ENCODE results near the gene CTAGE9.
"Not testable (repeated sequence)": the region's sequence is repeated elsewhere in the genome, so short reads cannot be mapped to it uniquely, and the experiment has no call there.

Gene CTAGE9

GRCh38 chr6:131710917-131711316, at the start of gene CTAGE9:
Gene CTAGE9, minus strand, starts transcription at chr6:131711017. Its CDS starts 0 bp downstream, at chr6:131711017.
- DNase-seq, result not testable (repeated sequence)

GRCh38 chr6:131758920-131759319, 48.1 kb upstream of the CTAGE9 start:
- DNase-seq, result no peak

- DNase-seq, result no peak
These were observed 45.2 kb upstream of the CTAGE9 start for GRCh38 chr6:131756039-131756438.

GRCh38 chr6:131755597-131755996, 44.8 kb upstream of the CTAGE9 start:
- DNase-seq, result no peak

- no peak for DNase-seq
These were observed 44.1 kb upstream of the CTAGE9 start for GRCh38 chr6:131754715-131755567.

- DNase-seq, result no peak
These were observed 43.3 kb upstream of the CTAGE9 start for GRCh38 chr6:131754088-131754487.

- not testable (repeated sequence) for DNase-seq
These were observed 40.3 kb upstream of the CTAGE9 start for GRCh38 chr6:131751012-131751715.

GRCh38 chr6:131749023-131749422, 38.2 kb upstream of the CTAGE9 start:
- no peak for DNase-seq

- no peak for DNase-seq
These were observed 37.1 kb upstream of the CTAGE9 start for GRCh38 chr6:131747821-131748353.

- no peak for DNase-seq
These were observed 34.7 kb upstream of the CTAGE9 start for GRCh38 chr6:131745476-131745875.

GRCh38 chr6:131744432-131745287, 33.8 kb upstream of the CTAGE9 start:
- DNase-seq, result peak; percentile 33

GRCh38 chr6:131741688-131742393, 31.0 kb upstream of the CTAGE9 start:
- DNase-seq, result no peak

GRCh38 chr6:131740161-131740560, 29.3 kb upstream of the CTAGE9 start:
- DNase-seq, result no peak

- DNase-seq, result no peak
These were observed 28.3 kb upstream of the CTAGE9 start for GRCh38 chr6:131739136-131739535.

- DNase-seq, result no peak
These were observed 26.0 kb upstream of the CTAGE9 start for GRCh38 chr6:131736811-131737210.

GRCh38 chr6:131736003-131736596, 25.3 kb upstream of the CTAGE9 start:
- no peak for DNase-seq

- DNase-seq, result no peak
These were observed 22.7 kb upstream of the CTAGE9 start for GRCh38 chr6:131733376-131734016.

GRCh38 chr6:131731224-131731623, 20.4 kb upstream of the CTAGE9 start:
- DNase-seq, result no peak

GRCh38 chr6:131730264-131730663, 19.4 kb upstream of the CTAGE9 start:
- DNase-seq, result no peak

- DNase-seq, result no peak
These were observed 18.7 kb upstream of the CTAGE9 start for GRCh38 chr6:131729550-131729949.

GRCh38 chr6:131728296-131728939, 17.6 kb upstream of the CTAGE9 start:
- DNase-seq, result no peak
